Natural killer cell (primary cell): ENCODE results near the gene NCR2. TPM values are rescaled to one million over a fixed set of nuclear protein-coding genes. Genes with fewer than 3 reads are reported as not detected.

Source experiments
- ATAC-seq, 3 donors: fragments of 150-1000 bp in 2 of 3; fragments of 200-7000 bp in 1 of 3; cut with Tn5 transposase; 1 replicate in 1 of 3; 2 replicates in 2 of 3; pipeline ENCODE4 v1.10.0; 2021; ENCODE audit warnings: mild to moderate bottlenecking in 2 of 3, moderate library complexity in 2 of 3
- DNase-seq, 2 donors: peaks; one replicate each; pipeline versions ENCODE4 v3.0.0 to v3.0.0-alpha.2; 2013 to 2021; ENCODE audit warnings: mixed read lengths in 1 of 2
- H3K27ac ChIP-seq: one replicate; pipeline ENCODE4 v1.5.1; 2013; ENCODE audit warnings: mild to moderate bottlenecking, low read length
- H3K27me3 ChIP-seq: one replicate; pipeline ENCODE4 v1.6.1; 2013; ENCODE audit warnings: low read length; ENCODE audit not compliant: control insufficient read depth, insufficient read depth
- H3K36me3 ChIP-seq: one replicate; pipeline ENCODE4 v1.6.1; 2013; ENCODE audit warnings: low read length; ENCODE audit not compliant: control insufficient read depth, insufficient read depth
- H3K4me1 ChIP-seq: one replicate; pipeline ENCODE4 v1.6.1; 2013; ENCODE audit warnings: low read length; ENCODE audit not compliant: control insufficient read depth, insufficient read depth
- H3K4me3 ChIP-seq: one replicate; pipeline ENCODE4 v1.5.1; 2013; ENCODE audit warnings: low read length
- H3K9me3 ChIP-seq: one replicate; pipeline ENCODE4 v1.6.1; 2013; ENCODE audit warnings: low read length; ENCODE audit not compliant: control insufficient read depth, insufficient read depth
- H3K27ac Mint-ChIP-seq, 2 donors: one replicate each; pipeline ENCODE4 v1.8.0; 2022; ENCODE audit warnings: mild to moderate bottlenecking in 2 of 2, mixed read lengths in 2 of 2, moderate library complexity in 1 of 2
- H3K27me3 Mint-ChIP-seq, 2 donors: one replicate each; pipeline ENCODE4 v1.8.0; 2022; ENCODE audit warnings: low read depth in 2 of 2, mixed read lengths in 2 of 2
- H3K36me3 Mint-ChIP-seq: one replicate; pipeline ENCODE4 v1.8.0; 2022; ENCODE audit warnings: mixed read lengths
- H3K4me1 Mint-ChIP-seq, 2 donors: one replicate each; pipeline ENCODE4 v1.8.0; 2022; ENCODE audit warnings: mixed read lengths in 2 of 2
- H3K4me3 Mint-ChIP-seq: one replicate; pipeline ENCODE4 v1.8.0; 2022; ENCODE audit warnings: mild to moderate bottlenecking, moderate library complexity, mixed read lengths
- H3K9me3 Mint-ChIP-seq, 2 donors: one replicate each; pipeline ENCODE4 v1.8.0; 2022; ENCODE audit warnings: mixed read lengths in 2 of 2
- CTCF ChIP-seq: fragments of 200-600 bp; IDR thresholded peaks from one replicate; pipeline ENCODE4 v1.8.0; 2022; ENCODE audit warnings: antibody characterized with exemption
- WGBS: methylation state at CpG from one replicate; pipeline ENCODE4 v1.1.7; 2013; ENCODE audit warnings: missing lambda C conversion rate; ENCODE audit not compliant: insufficient coverage; 5-methylcytosine and 5-hydroxymethylcytosine counted together
- intact Hi-C: fragments of 100-400 bp; cut with micrococcal nuclease; formaldehyde crosslinking; loops from one replicate; pipeline ENCODE4 v1.14.2; 2022
- total RNA-seq, 4 donors: library from RNA; stranded (reverse); fragments of 120-200 nt in 1 of 4; gene quantifications; one replicate each; pipeline versions ENCODE4 v1.2.3 to v1.2.4, GENCODE V29; 2013 to 2022

The NCR2 gene
- total RNA-seq, 3 donors from 2014 or later (not counting 1 experiment from before 2014, with no cell fraction given): not detected

GRCh38 chr6:41356825-41357224 lies 21.4 kb downstream of the NCR2 start:
- no peak overlapping the region for H3K27ac Mint-ChIP-seq
- no peak for TF ChIP-seq CTCF
- no peaks in the 10 kb centered on the region for H3K4me1 Mint-ChIP-seq
- H3K27me3 Mint-ChIP-seq: peaks cover 0 to 3% of the 10 kb centered on the region in 2 donors
- no peak overlapping the region for H3K4me3 Mint-ChIP-seq
- Histone ChIP-seq H3K36me3 (no peaks in the 10 kb centered on the region), H3K27ac (no peak overlapping the region), H3K4me1 (no peaks in the 10 kb centered on the region), H3K4me3 (no peak overlapping the region), H3K27me3 (no peaks in the 10 kb centered on the region), H3K9me3 (peaks cover 17% of the 10 kb centered on the region)
- ATAC-seq (no peak), DNase-seq (no peak)
- intact Hi-C loops: no loop called here
- peaks cover 5 to 18% of the 10 kb centered on the region in 2 donors for H3K9me3 Mint-ChIP-seq
- 96% methylated on average over 3 of the region's 3 CpGs for WGBS
- peaks cover 27% of the 10 kb centered on the region for H3K36me3 Mint-ChIP-seq

DNA sequence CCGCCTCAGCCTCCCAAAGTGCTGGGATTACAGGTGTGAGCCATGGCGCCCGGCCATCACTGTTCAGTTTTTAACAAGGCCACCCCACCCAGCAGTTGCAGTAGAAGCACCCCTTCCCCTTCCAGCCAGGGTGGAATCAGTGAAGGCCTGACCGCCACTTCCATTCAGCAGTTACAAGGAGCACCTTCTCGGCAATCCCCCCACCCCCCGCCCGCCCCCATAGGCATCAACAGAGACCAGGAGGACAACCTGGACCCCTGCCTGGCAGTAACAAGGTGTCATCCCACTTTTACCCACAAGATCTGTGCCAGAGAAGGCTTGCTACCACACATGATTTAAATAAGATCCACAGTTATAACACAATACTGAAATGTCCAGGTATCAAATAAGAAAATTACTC lies 23.1 kb downstream of the NCR2 start:
- no peak overlapping the region for H3K4me3 ChIP-seq
- intact Hi-C loops: no loop called here
- peaks cover 7 to 19% of the 10 kb centered on the region in 2 donors for H3K9me3 Mint-ChIP-seq
- DNase-seq (no peak), ATAC-seq (no peak)
- H3K27me3 Mint-ChIP-seq: peaks cover 0 to 5% of the 10 kb centered on the region in 2 donors
- 94% methylated on average over 7 of the region's 7 CpGs for WGBS
- H3K27ac Mint-ChIP-seq: no peak overlapping the region
- no peak for TF ChIP-seq CTCF
- no peaks in the 10 kb centered on the region for H3K27me3 ChIP-seq
- H3K4me3 Mint-ChIP-seq: no peak overlapping the region
- H3K36me3 ChIP-seq: no peaks in the 10 kb centered on the region
- no peak overlapping the region for H3K27ac ChIP-seq
- peaks cover 17% of the 10 kb centered on the region for H3K9me3 ChIP-seq
- H3K4me1 ChIP-seq: no peaks in the 10 kb centered on the region
- no peaks in the 10 kb centered on the region for H3K4me1 Mint-ChIP-seq
- H3K36me3 Mint-ChIP-seq: peaks cover 32% of the 10 kb centered on the region

- Mint-ChIP-seq H3K4me1 (no peaks in the 10 kb centered on the region), H3K27me3 (peaks cover 3 to 5% of the 10 kb centered on the region in 2 donors), H3K36me3 (peaks cover 32% of the 10 kb centered on the region), H3K27ac (no peak overlapping the region), H3K4me3 (no peak overlapping the region), H3K9me3 (peaks cover 7 to 19% of the 10 kb centered on the region in 2 donors)
- Histone ChIP-seq H3K9me3 (peaks cover 17% of the 10 kb centered on the region), H3K4me1 (no peaks in the 10 kb centered on the region), H3K27me3 (no peaks in the 10 kb centered on the region), H3K4me3 (no peak overlapping the region), H3K27ac (no peak overlapping the region), H3K36me3 (no peaks in the 10 kb centered on the region)
- ATAC-seq (no peak), DNase-seq (no peak)
- intact Hi-C loops: no loop called here
- no peak for TF ChIP-seq CTCF
- WGBS: 80% methylated on average over 4 of the region's 4 CpGs
These were observed 24.4 kb downstream of the NCR2 start for GRCh38 chr6:41359617-41360313.

DNA sequence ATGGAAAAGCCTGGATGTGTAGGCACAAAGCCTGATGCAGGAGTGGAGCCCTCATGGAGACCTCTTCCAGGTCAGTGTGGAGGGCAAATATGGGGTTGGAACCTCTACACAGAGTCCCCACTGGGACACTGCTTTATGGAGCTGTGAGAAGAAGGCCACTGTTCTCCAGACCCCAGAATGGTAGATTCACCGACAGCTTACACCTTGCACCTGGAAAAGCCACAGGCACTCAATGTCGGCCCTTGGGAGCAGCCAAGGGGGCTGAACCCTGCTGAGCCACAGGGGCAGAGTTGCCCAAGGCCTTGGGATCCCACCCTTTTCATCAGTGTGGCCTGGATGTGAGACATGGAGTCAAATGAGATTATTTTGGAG lies 24.9 kb downstream of the NCR2 start:
- 81% methylated on average over 2 of the region's 2 CpGs for WGBS
- Histone ChIP-seq H3K27ac (no peak overlapping the region), H3K9me3 (peaks cover 17% of the 10 kb centered on the region), H3K4me1 (no peaks in the 10 kb centered on the region), H3K4me3 (no peak overlapping the region), H3K27me3 (no peaks in the 10 kb centered on the region), H3K36me3 (no peaks in the 10 kb centered on the region)
- peaks cover 7 to 19% of the 10 kb centered on the region in 2 donors for H3K9me3 Mint-ChIP-seq
- peaks cover 32% of the 10 kb centered on the region for H3K36me3 Mint-ChIP-seq
- H3K4me1 Mint-ChIP-seq: no peaks in the 10 kb centered on the region
- no peak overlapping the region for H3K27ac Mint-ChIP-seq
- peaks cover 3 to 5% of the 10 kb centered on the region in 2 donors for H3K27me3 Mint-ChIP-seq
- TF ChIP-seq CTCF: no peak
- ATAC-seq: no peak
- no peak for DNase-seq
- H3K4me3 Mint-ChIP-seq: no peak overlapping the region
- intact Hi-C loops: no loop called here
